OCI-LY7 (cell line): ENCODE data around the gene PDZRN3. TPM values are rescaled to one million over a fixed set of nuclear protein-coding genes. Genes with fewer than 3 reads are reported as not detected.

Experiments
- BruUV-seq: library from RNA; stranded (reverse); fragments of 400-500 nt; replicated peaks from 2 replicates; lab custom pipeline; 2021; lab: Mats Ljungman, UMichigan
- CTCF ChIA-PET: fragments of 300-600 bp; sonication (Branson Sonifier 250); formaldehyde crosslinking; loops from one replicate; lab custom pipeline; 2022; ENCODE audit warnings: antibody characterized with exemption; ENCODE audit not compliant: unreplicated experiment; lab: Charles Lee
- POLR2A ChIA-PET: fragments of 300-600 bp; sonication (Branson Sonifier 250); formaldehyde crosslinking; loops from one replicate; lab custom pipeline; 2022; ENCODE audit warnings: antibody characterized with exemption; lab: Charles Lee
- DNase-seq: peaks from one replicate; pipeline ENCODE4 v3.0.0-alpha.2; 2015; ENCODE audit warnings: low spot score
- H2AFZ ChIP-seq: fragments of 200-600 bp; sonication (generic), shearing (Covaris generic); 2 replicates; pipeline ENCODE4 v1.6.1; 2014; ENCODE audit warnings: mild to moderate bottlenecking, antibody characterized with exemption, low read length, moderate library complexity
- H3K27ac ChIP-seq: fragments of 200-600 bp; sonication (generic); 2 replicates; pipeline ENCODE4 v1.5.1; 2014; ENCODE audit warnings: mixed run types, low read depth, mild to moderate bottlenecking, moderate library complexity, low read length, inconsistent platforms; ENCODE audit not compliant: poor library complexity, severe bottlenecking
- H3K36me3 ChIP-seq: fragments of 200-600 bp; sonication (generic); 2 replicates; pipeline ENCODE4 v1.6.1; 2014; ENCODE audit warnings: mild to moderate bottlenecking, antibody characterized with exemption, low read length, moderate library complexity, mixed read lengths; ENCODE audit not compliant: insufficient read depth
- H3K4me1 ChIP-seq: fragments of 200-600 bp; sonication (generic); 2 replicates; pipeline ENCODE4 v1.5.1; 2014; ENCODE audit warnings: mild to moderate bottlenecking, low read length; ENCODE audit not compliant: insufficient read depth, poor library complexity, severe bottlenecking
- H3K4me2 ChIP-seq: fragments of 200-600 bp; sonication (generic); 2 replicates; pipeline ENCODE4 v1.6.1; 2014; ENCODE audit warnings: mild to moderate bottlenecking, low read length
- H3K4me3 ChIP-seq: fragments of 200-600 bp; sonication (generic); 2 replicates; pipeline ENCODE4 v1.5.1; 2014; ENCODE audit warnings: mild to moderate bottlenecking, low read depth, low read length; ENCODE audit not compliant: poor library complexity, severe bottlenecking
- H3K79me2 ChIP-seq: fragments of 200-600 bp; sonication (generic); 2 replicates; pipeline ENCODE4 v1.6.1; 2016; ENCODE audit warnings: low read depth, mild to moderate bottlenecking, low read length, moderate library complexity, mixed read lengths; ENCODE audit not compliant: insufficient read depth
- H3K9me2 ChIP-seq: fragments of 200-600 bp; sonication (generic); 2 replicates; pipeline ENCODE4 v1.6.1; 2016; ENCODE audit warnings: mild to moderate bottlenecking, low read length, mixed read lengths; ENCODE audit not compliant: insufficient read depth
- H3K9me3 ChIP-seq: fragments of 200-600 bp; sonication (generic); 2 replicates; pipeline ENCODE4 v1.6.1; 2014; ENCODE audit warnings: mild to moderate bottlenecking, mixed run types, low read length, mixed read lengths
- H4K20me1 ChIP-seq: fragments of 200-600 bp; sonication (generic); 2 replicates; pipeline ENCODE4 v1.6.1; 2014; ENCODE audit warnings: mild to moderate bottlenecking, antibody characterized with exemption, low read length, moderate library complexity, mixed read lengths; ENCODE audit not compliant: insufficient read depth
- CTCF ChIP-seq: fragments of 200-600 bp; sonication (generic); conservative IDR thresholded peaks from 2 replicates; pipeline ENCODE4 v1.5.1; 2014; ENCODE audit warnings: mild to moderate bottlenecking, antibody characterized with exemption, low read length, moderate library complexity, mixed read lengths
- EZH2phosphoT487 ChIP-seq: fragments of 200-600 bp; sonication (generic); IDR thresholded peaks from 2 replicates; pipeline ENCODE4 v1.6.1; 2018; ENCODE audit warnings: low read depth, borderline replicate concordance, mild to moderate bottlenecking, mixed run types, antibody characterized with exemption, low read length, moderate library complexity, mixed read lengths
- intact Hi-C: fragments of 100-400 bp; cut with micrococcal nuclease; formaldehyde crosslinking; loops from one replicate; pipeline ENCODE4 v1.10.0; 2022; ENCODE audit not compliant: unreplicated experiment
- total RNA-seq, 2 experiments: library from RNA; depleted of rRNA in 1 of 2; stranded (reverse); fragments of >200 nt in 1 of 2; shearing (Covaris generic) in 1 of 2; gene quantifications; 2 replicates each; pipeline ENCODE4 v1.2.3, GENCODE V29; 2014 to 2022

PDZRN3 gene
- total RNA-seq, 2 experiments from 2014 or later: 0.95 TPM; not detected in 1

GRCh38 chr3:73655197-73655596 is 30.5 kb upstream of the PDZRN3 start:
- no TSS peak for BruUV-seq
- ChIA-PET CTCF (no interaction called here), POLR2A (no interaction called here)
- TF ChIP-seq CTCF (no peak), EZH2phosphoT487 (no peak)
- no peaks in the 10 kb centered on the region for H3K9me3 ChIP-seq
- H3K79me2 ChIP-seq: no peaks in the 10 kb centered on the region
- H3K4me1 ChIP-seq: no peaks in the 10 kb centered on the region
- H3K36me3 ChIP-seq: no peaks in the 10 kb centered on the region
- no peaks in the 10 kb centered on the region for H4K20me1 ChIP-seq
- no peak overlapping the region for H3K4me2 ChIP-seq
- no peak overlapping the region for H3K27ac ChIP-seq
- H2AFZ ChIP-seq: no peak overlapping the region
- DNase-seq: no peak
- intact Hi-C loops: no loop called here
- H3K9me2 ChIP-seq: no peaks in the 10 kb centered on the region; the same call in 1 of the 2 replicates
- H3K4me3 ChIP-seq: no peak overlapping the region

GRCh38 chr3:73653877-73654276 is 29.1 kb upstream of the PDZRN3 start:
- TF ChIP-seq EZH2phosphoT487 (no peak), CTCF (no peak)
- H3K9me3 ChIP-seq: no peaks in the 10 kb centered on the region
- no peaks in the 10 kb centered on the region for H3K36me3 ChIP-seq
- no peak overlapping the region for H3K27ac ChIP-seq
- BruUV-seq: no TSS peak
- no peaks in the 10 kb centered on the region for H4K20me1 ChIP-seq
- H3K9me2 ChIP-seq: no peaks in the 10 kb centered on the region; the same call in 1 of the 2 replicates
- intact Hi-C loops: no loop called here
- H2AFZ ChIP-seq: no peak overlapping the region
- H3K4me3 ChIP-seq: no peak overlapping the region
- no peaks in the 10 kb centered on the region for H3K4me1 ChIP-seq
- ChIA-PET POLR2A (no interaction called here), CTCF (no interaction called here)
- no peak for DNase-seq
- no peak overlapping the region for H3K4me2 ChIP-seq
- no peaks in the 10 kb centered on the region for H3K79me2 ChIP-seq

GRCh38 chr3:73653351-73653750 is 28.6 kb upstream of the PDZRN3 start:
- H2AFZ ChIP-seq: no peak overlapping the region
- no peak overlapping the region for H3K27ac ChIP-seq
- intact Hi-C loops: no loop called here
- CTCF ChIA-PET: no interaction called here
- no peaks in the 10 kb centered on the region for H4K20me1 ChIP-seq
- H3K9me2 ChIP-seq: no peaks in the 10 kb centered on the region
- H3K4me3 ChIP-seq: no peak overlapping the region
- no peaks in the 10 kb centered on the region for H3K36me3 ChIP-seq
- H3K4me1 ChIP-seq: no peaks in the 10 kb centered on the region
- DNase-seq: no peak
- POLR2A ChIA-PET: no interaction called here
- H3K9me3 ChIP-seq: no peaks in the 10 kb centered on the region
- H3K79me2 ChIP-seq: no peaks in the 10 kb centered on the region
- no TSS peak for BruUV-seq
- TF ChIP-seq EZH2phosphoT487 (no peak), CTCF (no peak)
- H3K4me2 ChIP-seq: no peak overlapping the region
